ENCODE data around the gene SORCS2. TPM values are rescaled to one million over a fixed set of nuclear protein-coding genes. Genes with fewer than 3 reads are reported as not detected.

SORCS2 gene
- total RNA-seq, 4 donors from 2014 or later: 0.19 to 0.85 (median 0.66) TPM

DNA sequence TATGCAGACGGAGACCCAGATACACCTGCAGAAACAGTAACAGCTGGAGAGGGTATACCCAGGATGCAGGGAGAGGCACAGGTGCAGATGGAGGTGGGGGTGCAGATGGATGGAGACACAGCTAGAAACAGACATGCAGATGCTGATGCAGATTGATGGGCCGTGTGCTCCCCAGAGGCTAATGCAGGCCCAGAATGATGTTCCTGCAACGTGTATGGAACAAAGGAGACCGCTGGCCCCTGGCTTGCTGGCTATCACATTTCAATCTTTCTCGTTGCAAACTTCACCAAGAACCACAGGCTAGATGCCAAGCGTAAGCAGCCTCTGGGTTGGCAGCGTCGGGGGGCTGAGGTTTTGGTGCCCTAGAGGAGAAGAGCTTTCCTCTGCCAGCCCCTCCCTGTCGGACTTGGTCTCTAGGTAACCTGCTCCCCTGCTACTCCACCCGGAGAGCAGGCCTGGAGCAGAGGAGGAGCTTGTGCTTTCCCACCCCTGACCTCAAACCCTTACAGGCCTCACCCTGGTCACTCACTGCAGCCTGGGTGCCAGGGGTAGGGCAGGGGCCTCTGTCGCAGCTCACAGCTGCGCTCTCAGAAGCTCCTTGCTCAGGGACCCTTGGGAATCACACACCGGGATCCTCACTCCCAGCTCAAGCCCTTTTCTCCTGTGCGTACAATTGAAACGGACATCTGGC is 311.4 kb downstream of the SORCS2 start:
- TF ChIP-seq, protein P1, sequence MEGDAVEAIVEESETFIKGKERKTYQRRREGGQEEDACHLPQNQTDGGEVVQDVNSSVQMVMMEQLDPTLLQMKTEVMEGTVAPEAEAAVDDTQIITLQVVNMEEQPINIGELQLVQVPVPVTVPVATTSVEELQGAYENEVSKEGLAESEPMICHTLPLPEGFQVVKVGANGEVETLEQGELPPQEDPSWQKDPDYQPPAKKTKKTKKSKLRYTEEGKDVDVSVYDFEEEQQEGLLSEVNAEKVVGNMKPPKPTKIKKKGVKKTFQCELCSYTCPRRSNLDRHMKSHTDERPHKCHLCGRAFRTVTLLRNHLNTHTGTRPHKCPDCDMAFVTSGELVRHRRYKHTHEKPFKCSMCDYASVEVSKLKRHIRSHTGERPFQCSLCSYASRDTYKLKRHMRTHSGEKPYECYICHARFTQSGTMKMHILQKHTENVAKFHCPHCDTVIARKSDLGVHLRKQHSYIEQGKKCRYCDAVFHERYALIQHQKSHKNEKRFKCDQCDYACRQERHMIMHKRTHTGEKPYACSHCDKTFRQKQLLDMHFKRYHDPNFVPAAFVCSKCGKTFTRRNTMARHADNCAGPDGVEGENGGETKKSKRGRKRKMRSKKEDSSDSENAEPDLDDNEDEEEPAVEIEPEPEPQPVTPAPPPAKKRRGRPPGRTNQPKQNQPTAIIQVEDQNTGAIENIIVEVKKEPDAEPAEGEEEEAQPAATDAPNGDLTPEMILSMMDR (IDR thresholded peaks at IDR 0.05; ENCODE audit: low read depth): no peak

DNA sequence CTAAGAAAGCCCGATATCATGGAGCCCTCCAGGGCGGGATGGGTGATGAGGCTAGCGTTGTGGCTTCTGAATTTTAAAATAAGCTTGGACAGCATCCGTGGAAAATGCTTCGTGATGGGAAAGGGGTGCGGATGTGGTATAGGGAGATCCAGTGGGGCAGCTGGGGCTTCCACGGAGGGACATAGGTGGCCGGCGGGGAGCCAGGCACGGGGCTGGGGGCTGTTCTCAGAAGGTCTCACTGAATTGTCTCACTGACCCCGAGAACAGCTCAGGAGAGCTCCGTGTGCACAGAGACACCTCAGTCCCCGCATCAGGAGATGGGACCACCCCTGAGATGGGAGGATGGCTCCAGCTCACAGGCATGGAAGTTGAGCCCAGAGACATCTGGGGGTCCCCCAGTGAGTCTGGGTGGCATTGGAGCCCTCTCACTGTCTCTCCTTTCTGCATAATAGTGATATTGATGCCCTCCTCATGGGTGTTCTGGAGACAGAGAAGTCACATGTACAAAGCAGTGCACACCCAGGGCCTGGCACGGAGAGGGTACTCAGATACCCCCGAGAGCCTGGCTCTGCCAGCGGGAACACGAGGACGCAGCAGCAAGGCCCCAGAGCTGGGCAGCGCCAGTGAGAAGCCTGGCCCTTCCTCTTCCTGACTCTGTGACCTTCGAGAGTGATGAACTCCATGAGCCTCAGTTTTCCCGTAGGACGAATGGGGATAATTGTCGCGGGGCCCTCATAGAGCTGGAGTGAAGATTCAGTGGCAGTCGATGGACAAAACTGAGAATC is 313.0 kb downstream of the SORCS2 start:
- TF ChIP-seq, protein P1 (IDR thresholded peaks at IDR 0.05; ENCODE audit: low read depth): no peak

DNA sequence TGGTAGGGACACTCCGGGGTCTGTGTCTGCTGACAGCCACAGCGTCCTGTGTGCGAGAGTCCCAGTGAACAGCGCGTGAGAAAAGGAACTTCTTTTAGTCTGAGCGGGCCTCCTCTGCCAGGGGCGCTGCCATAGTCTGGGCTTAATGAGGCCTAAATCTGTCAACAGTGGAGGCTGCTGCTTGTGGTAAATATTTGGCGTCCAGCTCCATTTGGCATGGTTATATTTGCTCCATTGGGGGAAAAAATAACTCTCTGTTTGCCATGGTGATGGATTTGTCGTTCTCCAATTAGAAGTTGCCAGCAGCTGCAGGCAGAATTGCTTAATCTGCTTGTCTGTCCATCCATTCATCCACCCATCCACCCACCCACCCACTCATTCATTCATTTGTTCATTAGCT is 313.8 kb downstream of the SORCS2 start:
- TF ChIP-seq, protein P1 (IDR thresholded peaks at IDR 0.05; ENCODE audit: low read depth): no peak

DNA sequence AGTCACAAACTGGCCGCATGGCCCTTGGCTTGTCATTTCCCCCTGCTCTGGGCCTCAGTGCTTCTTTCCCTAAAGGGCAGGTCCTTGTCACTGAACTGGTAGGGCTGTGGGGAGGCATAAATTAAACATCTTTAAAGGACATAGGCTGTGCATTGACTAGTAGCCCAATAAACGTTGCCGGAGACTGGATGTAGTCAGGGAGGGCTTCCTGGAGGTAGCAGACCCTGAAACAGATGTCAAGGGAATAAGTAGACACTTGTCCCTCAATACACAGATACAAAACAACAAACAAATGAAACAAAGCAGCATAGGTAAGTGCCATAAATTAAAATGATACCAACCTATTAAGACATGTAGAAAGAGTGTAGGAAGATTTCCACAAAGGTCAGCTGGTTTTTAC is 314.2 kb downstream of the SORCS2 start:
- TF ChIP-seq, protein P1 (IDR thresholded peaks at IDR 0.05; ENCODE audit: low read depth): no peak

DNA sequence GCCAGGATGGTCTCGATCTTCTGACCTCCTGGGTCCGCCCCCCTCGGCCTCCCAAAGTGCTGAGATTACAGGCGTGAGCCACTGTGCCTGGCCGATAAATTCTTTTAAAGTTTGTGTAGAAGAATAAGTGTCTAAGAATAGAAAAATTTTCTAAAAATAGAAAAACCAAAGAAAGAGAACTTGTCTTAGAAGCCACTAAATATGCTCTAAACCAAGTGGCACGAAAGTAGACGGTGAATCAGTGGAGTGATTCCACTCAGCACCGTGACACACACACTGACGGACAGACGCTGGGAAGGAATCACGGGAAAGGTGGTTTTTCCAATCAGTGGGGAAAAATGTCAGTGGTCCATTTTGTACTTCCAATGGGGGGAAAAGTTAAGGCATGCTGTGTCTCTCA is 315.0 kb downstream of the SORCS2 start:
- TF ChIP-seq, protein P1 (IDR thresholded peaks at IDR 0.05; ENCODE audit: low read depth): no peak

DNA sequence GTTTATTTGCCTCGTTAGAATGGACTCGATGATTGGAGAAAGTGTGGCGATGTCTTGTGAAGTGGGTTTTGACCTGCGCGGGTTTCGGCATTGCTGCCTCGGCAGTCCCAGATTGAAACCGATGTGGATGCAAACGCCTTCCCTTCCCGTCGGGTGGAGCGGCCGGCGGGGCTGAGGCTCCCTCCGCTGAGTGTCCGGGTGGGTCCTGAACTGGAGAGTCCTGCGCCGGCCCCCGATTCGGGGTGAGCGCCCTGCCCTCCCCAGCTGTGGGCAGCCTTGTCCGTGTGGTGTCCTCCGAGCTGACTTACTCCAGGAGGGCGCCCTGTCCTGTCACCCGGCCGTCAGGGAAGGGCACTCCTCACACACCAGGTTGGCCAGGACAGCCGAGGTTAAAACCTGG is 317.7 kb downstream of the SORCS2 start:
- TF ChIP-seq, protein P1 (IDR thresholded peaks at IDR 0.05; ENCODE audit: low read depth): no peak

DNA sequence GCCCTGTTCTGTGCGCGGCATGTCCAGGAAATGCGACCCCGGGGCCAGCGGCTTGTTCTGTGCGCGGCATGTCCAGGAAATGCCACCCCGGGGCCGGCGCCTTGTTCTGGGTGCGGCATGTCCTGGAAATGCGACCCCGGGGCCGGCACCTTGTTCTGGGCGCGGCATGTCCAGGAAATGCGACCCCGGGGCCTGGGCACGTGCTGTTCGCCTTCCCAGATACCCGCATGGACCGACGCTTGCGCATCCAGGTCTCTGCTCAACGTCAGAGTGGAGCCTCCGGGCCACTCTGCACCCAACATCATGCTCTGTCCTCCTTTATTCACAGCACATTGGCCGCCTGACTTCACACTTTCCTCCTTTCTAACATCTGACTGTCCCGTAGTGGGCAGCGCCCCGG is 318.2 kb downstream of the SORCS2 start:
- TF ChIP-seq, protein P1 (IDR thresholded peaks at IDR 0.05; ENCODE audit: low read depth): no peak
